ENCODE measurements around the gene PLXNA4. TPM values are rescaled to one million over a fixed set of nuclear protein-coding genes. Genes with fewer than 3 reads are reported as not detected.

PLXNA4 gene
- total and polyA plus RNA-seq, 4 donors: 0.04 to 1.1 (median 0.41) TPM

DNA sequence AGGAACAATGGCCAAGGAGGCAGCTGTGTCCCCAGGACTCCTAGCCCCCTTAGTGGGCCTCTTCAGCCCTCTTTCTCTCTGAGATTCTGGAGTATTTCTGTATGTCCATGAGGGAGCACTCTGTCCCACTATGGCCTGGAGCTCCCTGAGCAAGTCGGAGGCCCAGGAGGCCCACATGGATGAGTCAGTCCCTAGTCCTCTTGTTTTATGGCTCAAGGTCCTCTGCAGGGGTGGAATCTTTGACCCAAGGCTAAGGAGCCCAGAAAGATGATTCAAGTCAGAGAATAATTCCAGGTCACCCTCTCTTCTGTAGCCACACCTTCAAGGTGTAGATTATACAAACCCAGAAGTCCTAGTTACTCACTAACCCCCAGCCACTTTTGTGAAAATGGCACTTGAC is 125.6 kb downstream of the PLXNA4 start:
- Histone ChIP-seq H3K4me1 (ENCODE audit: control insufficient read depth in 4 of 4, insufficient read depth in 4 of 4, low read length in 3 of 4) (no peaks in the 10 kb centered on the region), H3K9me3 (ENCODE audit: control insufficient read depth in 4 of 4, low read length in 3 of 4) (no peaks in the 10 kb centered on the region), H3K4me3 (ENCODE audit: low read depth in 1 of 3, low read length in 3 of 3) (no peak overlapping the region), H3K27me3 (ENCODE audit: control insufficient read depth in 4 of 4, insufficient read depth in 4 of 4, low read length in 3 of 4) (no peaks in the 10 kb centered on the region), H3K36me3 (ENCODE audit: control insufficient read depth in 4 of 4, insufficient read depth in 3 of 4, low read depth in 1 of 4, low read length in 3 of 4) (no peaks in the 10 kb centered on the region), H3K27ac (ENCODE audit: low read depth in 1 of 2, low read length in 2 of 2) (no peak overlapping the region), H3K9ac (ENCODE audit: low read depth in 1 of 2, low read length in 2 of 2) (no peak overlapping the region)
- WGBS: 80% methylated on average over 1 of the region's 1 CpG
- TF ChIP-seq HNF4G (IDR thresholded peaks at IDR 0.05) (no peak), YY1 (IDR thresholded peaks at IDR 0.05) (no peak), NR2F2 (IDR thresholded peaks at IDR 0.05) (no peak), RAD21 (IDR thresholded peaks at IDR 0.05) (no peak), JUND (IDR thresholded peaks at IDR 0.05) (no peak), SP1 (IDR thresholded peaks at IDR 0.05) (no peak), FOXA2 (IDR thresholded peaks at IDR 0.05) (no peak), FOXA1 (IDR thresholded peaks at IDR 0.05) (no peak), TAF1 (conservative IDR thresholded peaks at IDR 0.05) (no peak), HNF4A (conservative IDR thresholded peaks at IDR 0.05) (no peak), RXRA (IDR thresholded peaks at IDR 0.05) (no peak), EGR1 (IDR thresholded peaks at IDR 0.05; ENCODE audit: low read depth in 2 of 2) (no peak), GABPA (IDR thresholded peaks at IDR 0.05 in 1 of 2, conservative IDR thresholded peaks at IDR 0.05 in 1 of 2) (no peak)
- TF ChIP-seq, protein P1, sequence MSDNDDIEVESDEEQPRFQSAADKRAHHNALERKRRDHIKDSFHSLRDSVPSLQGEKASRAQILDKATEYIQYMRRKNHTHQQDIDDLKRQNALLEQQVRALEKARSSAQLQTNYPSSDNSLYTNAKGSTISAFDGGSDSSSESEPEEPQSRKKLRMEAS (IDR thresholded peaks at IDR 0.05): no peak
- TF ChIP-seq, protein P2, sequence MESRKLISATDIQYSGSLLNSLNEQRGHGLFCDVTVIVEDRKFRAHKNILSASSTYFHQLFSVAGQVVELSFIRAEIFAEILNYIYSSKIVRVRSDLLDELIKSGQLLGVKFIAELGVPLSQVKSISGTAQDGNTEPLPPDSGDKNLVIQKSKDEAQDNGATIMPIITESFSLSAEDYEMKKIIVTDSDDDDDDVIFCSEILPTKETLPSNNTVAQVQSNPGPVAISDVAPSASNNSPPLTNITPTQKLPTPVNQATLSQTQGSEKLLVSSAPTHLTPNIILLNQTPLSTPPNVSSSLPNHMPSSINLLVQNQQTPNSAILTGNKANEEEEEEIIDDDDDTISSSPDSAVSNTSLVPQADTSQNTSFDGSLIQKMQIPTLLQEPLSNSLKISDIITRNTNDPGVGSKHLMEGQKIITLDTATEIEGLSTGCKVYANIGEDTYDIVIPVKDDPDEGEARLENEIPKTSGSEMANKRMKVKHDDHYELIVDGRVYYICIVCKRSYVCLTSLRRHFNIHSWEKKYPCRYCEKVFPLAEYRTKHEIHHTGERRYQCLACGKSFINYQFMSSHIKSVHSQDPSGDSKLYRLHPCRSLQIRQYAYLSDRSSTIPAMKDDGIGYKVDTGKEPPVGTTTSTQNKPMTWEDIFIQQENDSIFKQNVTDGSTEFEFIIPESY (IDR thresholded peaks at IDR 0.05): no peak
- TF ChIP-seq, protein P3, sequence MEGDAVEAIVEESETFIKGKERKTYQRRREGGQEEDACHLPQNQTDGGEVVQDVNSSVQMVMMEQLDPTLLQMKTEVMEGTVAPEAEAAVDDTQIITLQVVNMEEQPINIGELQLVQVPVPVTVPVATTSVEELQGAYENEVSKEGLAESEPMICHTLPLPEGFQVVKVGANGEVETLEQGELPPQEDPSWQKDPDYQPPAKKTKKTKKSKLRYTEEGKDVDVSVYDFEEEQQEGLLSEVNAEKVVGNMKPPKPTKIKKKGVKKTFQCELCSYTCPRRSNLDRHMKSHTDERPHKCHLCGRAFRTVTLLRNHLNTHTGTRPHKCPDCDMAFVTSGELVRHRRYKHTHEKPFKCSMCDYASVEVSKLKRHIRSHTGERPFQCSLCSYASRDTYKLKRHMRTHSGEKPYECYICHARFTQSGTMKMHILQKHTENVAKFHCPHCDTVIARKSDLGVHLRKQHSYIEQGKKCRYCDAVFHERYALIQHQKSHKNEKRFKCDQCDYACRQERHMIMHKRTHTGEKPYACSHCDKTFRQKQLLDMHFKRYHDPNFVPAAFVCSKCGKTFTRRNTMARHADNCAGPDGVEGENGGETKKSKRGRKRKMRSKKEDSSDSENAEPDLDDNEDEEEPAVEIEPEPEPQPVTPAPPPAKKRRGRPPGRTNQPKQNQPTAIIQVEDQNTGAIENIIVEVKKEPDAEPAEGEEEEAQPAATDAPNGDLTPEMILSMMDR (IDR thresholded peaks at IDR 0.05; ENCODE audit: low read depth, low read length, missing input control): no peak
- TF ChIP-seq, protein P4, sequence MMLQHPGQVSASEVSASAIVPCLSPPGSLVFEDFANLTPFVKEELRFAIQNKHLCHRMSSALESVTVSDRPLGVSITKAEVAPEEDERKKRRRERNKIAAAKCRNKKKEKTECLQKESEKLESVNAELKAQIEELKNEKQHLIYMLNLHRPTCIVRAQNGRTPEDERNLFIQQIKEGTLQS (IDR thresholded peaks at IDR 0.05): no peak
- TF ChIP-seq, protein P5, sequence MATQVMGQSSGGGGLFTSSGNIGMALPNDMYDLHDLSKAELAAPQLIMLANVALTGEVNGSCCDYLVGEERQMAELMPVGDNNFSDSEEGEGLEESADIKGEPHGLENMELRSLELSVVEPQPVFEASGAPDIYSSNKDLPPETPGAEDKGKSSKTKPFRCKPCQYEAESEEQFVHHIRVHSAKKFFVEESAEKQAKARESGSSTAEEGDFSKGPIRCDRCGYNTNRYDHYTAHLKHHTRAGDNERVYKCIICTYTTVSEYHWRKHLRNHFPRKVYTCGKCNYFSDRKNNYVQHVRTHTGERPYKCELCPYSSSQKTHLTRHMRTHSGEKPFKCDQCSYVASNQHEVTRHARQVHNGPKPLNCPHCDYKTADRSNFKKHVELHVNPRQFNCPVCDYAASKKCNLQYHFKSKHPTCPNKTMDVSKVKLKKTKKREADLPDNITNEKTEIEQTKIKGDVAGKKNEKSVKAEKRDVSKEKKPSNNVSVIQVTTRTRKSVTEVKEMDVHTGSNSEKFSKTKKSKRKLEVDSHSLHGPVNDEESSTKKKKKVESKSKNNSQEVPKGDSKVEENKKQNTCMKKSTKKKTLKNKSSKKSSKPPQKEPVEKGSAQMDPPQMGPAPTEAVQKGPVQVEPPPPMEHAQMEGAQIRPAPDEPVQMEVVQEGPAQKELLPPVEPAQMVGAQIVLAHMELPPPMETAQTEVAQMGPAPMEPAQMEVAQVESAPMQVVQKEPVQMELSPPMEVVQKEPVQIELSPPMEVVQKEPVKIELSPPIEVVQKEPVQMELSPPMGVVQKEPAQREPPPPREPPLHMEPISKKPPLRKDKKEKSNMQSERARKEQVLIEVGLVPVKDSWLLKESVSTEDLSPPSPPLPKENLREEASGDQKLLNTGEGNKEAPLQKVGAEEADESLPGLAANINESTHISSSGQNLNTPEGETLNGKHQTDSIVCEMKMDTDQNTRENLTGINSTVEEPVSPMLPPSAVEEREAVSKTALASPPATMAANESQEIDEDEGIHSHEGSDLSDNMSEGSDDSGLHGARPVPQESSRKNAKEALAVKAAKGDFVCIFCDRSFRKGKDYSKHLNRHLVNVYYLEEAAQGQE (IDR thresholded peaks at IDR 0.05): no peak
- DNase-seq (ENCODE audit: low spot score): no peak
